Stromal cell of bone marrow (primary cell): Measurements from ENCODE around the gene MED9.

ENCODE experiments used
- DNase-seq: peaks from one replicate; pipeline ENCODE4 v3.0.0-alpha.2; 2012; ENCODE audit warnings: low read depth

Gene MED9

DNA sequence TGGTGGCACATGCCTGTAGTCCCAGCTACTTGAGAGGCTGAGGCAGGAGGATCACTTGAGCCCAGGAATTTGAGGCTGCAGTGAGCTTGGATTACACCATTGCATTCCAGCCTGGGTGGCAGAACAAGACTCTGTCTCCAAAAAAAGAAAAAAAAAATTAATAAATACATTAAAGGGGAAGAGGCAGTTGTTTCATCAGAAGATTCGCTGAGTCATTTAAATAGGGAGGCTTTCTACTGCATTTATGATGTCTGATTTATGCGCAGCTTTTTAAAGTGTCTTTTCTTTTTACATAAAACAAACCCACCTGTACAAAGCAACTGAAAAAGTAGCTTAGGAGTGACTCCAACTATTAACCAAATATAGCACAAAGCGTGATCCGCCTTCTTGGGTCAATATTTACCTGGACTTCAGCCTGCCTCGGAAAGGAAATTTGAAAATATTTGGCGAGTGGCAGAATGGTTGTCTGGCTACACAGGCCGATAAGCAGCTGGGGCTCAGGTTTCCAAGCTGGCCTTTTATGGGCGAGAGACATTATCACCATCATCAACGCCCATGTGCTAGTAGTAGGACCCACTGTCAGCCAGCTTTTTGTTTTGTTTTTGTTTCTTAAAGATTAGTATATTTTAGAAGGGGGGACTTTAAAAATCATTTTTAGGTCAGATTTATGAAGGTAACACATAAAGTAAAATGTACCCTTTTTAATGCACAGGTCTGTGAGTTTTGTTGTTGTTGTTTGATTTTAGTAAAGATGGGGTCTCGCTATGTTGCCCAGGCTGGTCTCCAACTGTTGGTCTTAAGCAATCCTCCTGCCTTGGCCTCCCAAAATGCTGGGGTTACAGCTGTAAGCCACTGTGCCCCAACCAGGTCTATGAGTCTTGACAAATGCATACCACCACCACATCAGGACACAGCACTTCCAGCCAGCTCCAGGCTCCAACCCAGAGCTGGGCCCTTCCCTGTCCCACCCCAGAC lies 61.9 kb downstream of the MED9 start:
- no peak for DNase-seq

DNA sequence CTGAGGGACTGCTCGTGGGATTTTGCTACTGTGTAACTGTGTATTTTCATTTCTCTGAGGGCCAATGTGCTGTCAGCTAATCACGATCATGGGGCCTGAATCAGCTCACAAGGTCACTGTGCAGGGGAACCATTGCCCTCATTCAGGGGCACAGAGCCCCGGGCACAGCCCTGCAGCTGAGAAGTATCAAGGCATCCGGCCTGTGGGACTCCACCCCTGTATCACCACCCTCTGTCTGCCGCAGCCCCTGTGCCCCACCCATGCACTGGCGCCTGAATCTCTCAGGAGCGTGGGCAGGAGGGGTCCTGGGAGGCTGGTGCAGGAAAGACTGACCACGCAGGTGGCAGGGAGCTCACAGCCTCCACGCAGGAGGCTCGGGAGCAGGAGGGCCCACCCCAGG lies 62.8 kb downstream of the MED9 start:
- no peak for DNase-seq

DNA sequence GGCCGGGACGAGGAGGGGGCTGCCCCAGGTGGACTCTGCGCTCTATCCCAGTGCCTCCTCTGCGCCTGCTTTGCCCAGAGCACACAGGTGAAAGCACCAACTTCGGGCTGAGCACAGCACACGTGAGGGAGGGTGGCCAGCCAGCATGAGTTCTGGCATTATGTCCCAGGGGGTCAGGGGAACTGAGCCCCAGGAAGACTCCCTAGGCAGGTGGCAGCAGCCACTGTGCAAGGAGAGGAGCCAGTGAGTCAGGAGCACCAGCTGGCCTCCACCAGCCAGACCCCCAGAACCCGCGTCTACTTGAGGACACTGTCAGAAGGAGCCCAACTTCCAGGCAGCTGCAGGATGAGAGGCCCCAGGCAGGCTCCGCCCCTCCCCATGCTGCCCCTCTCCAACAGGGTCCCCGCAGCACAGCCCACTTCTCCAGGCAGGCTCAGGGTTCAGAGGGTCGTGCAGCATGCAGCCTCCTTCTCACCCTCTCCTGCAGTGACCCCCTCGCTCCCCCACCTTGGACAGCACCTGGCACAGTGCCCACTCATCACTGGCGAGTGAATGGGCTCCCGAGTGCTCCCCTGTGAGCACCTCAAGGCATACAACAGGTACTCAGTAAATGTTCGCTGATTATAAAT lies 63.6 kb downstream of the MED9 start:
- DNase-seq: no peak

DNA sequence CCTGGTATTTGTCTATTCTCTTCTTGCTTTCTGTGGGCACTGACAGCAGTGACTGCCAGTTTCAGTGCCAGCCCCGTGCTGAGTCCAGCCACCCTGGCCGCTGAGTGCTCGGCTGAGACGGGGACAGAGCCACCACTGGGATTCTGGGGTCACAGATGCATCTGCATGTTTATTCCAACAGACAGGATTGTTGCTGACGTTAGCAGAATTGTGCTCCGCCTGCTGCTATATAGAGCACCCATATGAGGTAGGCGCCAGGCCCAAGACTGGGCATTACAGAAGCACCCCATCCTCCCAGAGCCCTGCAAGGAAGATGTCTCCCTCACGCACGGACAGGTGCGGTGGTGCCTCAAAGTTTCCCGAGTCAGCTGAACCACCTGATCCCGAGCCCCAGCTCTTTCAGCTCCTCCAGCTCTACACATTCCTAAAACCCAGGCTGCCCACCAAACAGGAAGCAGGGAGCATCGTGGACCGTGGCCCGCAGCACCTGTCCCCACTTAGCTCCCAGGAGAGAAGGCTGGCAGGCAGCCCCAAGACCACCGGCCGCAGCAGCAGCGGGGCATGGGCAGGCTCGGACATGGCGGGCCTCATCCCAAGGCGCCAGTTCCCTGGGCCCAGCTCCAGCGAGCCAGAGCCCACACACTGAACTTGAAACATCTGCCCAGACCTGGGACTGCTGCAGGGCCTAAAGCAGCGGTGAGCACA lies 64.3 kb downstream of the MED9 start:
- no peak for DNase-seq

DNA sequence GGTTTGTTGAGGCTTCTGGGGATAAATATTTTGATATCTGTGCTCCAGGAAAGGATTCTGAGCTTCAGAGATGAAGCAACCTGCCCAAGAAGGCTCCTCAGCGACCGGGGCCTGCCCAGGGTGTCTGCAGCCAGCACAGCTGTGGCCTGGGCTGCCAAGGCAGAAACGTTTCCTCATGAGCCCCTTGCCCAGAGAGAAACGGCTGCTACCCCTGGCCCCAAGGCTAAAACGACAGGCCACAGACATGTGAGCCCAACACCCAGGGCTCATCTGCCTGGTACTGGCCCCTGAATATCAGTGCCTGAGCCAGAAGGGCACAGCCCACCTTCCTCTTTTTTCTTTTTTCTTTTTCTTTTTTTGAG lies 64.8 kb downstream of the MED9 start:
- DNase-seq: no peak
